HEK293 (cell line): ENCODE data around the gene STK10.

Experiments used
- GLIS2 ChIP-seq: fragments of 450-650 bp; formaldehyde crosslinking; IDR thresholded peaks from 2 replicates; pipeline ENCODE4 v1.5.1; 2016; ENCODE audit warnings: missing biosample characterization, missing genetic modification characterization
- HOXD13 ChIP-seq: sonication (generic); formaldehyde crosslinking; IDR thresholded peaks from 2 replicates; pipeline ENCODE4 v1.8.0; 2022; ENCODE audit warnings: missing genetic modification reagents, borderline replicate concordance
- RBAK ChIP-seq: fragments of 450-650 bp; formaldehyde crosslinking; IDR thresholded peaks from 2 replicates; pipeline ENCODE4 v1.5.1; 2016; ENCODE audit warnings: missing biosample characterization, missing genetic modification characterization
- REPIN1 ChIP-seq: fragments of 450-650 bp; formaldehyde crosslinking; IDR thresholded peaks from 2 replicates; pipeline ENCODE4 v1.5.1; 2017; ENCODE audit warnings: missing biosample characterization, missing genetic modification characterization, low read depth
- SETDB1 ChIP-seq: IDR thresholded peaks from one replicate; pipeline ENCODE4 v1.6.1; 2017; ENCODE audit warnings: mild to moderate bottlenecking, low read length, moderate library complexity, mixed read lengths; ENCODE audit not compliant: insufficient read length
- SP3 ChIP-seq: fragments of 450-650 bp; formaldehyde crosslinking; IDR thresholded peaks from 2 replicates; pipeline ENCODE4 v1.5.1; 2016; ENCODE audit warnings: missing biosample characterization, missing genetic modification characterization
- TRIM28 ChIP-seq: IDR thresholded peaks from 2 replicates; pipeline ENCODE4 v1.6.1; 2011; ENCODE audit warnings: low read length, control low read depth, borderline replicate concordance
- YY2 ChIP-seq: fragments of 450-650 bp; formaldehyde crosslinking; IDR thresholded peaks from 2 replicates; pipeline ENCODE4 v1.5.1; 2016; ENCODE audit warnings: missing biosample characterization, missing genetic modification characterization
- ZBTB21 ChIP-seq: fragments of 450-650 bp; formaldehyde crosslinking; IDR thresholded peaks from 2 replicates; pipeline ENCODE4 v1.5.1; 2017; ENCODE audit warnings: missing biosample characterization, missing genetic modification characterization
- ZFP41 ChIP-seq: fragments of 450-650 bp; formaldehyde crosslinking; IDR thresholded peaks from 2 replicates; pipeline ENCODE4 v1.5.1; 2016; ENCODE audit warnings: missing biosample characterization, missing genetic modification characterization, borderline replicate concordance
- ZFP69B ChIP-seq: fragments of 450-650 bp; formaldehyde crosslinking; IDR thresholded peaks from 2 replicates; pipeline ENCODE4 v1.5.1; 2016; ENCODE audit warnings: missing biosample characterization, missing genetic modification characterization
- ZNF112 ChIP-seq: fragments of 450-650 bp; formaldehyde crosslinking; IDR thresholded peaks from 2 replicates; pipeline ENCODE4 v1.5.0; 2017; ENCODE audit warnings: missing biosample characterization, missing genetic modification characterization
- ZNF133 ChIP-seq: fragments of 450-650 bp; formaldehyde crosslinking; IDR thresholded peaks from 2 replicates; pipeline ENCODE4 v1.5.1; 2016; ENCODE audit warnings: missing biosample characterization, missing genetic modification characterization
- ZNF174 ChIP-seq: fragments of 450-650 bp; formaldehyde crosslinking; IDR thresholded peaks from 2 replicates; pipeline ENCODE4 v1.5.0; 2017; ENCODE audit warnings: missing biosample characterization, mild to moderate bottlenecking, missing genetic modification characterization
- ZNF2 ChIP-seq: fragments of 450-650 bp; formaldehyde crosslinking; IDR thresholded peaks from 2 replicates; pipeline ENCODE4 v1.5.1; 2016; ENCODE audit warnings: missing biosample characterization, missing genetic modification characterization
- ZNF211 ChIP-seq: fragments of 450-650 bp; formaldehyde crosslinking; IDR thresholded peaks from 2 replicates; pipeline ENCODE4 v1.5.1; 2016; ENCODE audit warnings: low read depth, missing biosample characterization, missing genetic modification characterization
- ZNF214 ChIP-seq: fragments of 450-650 bp; formaldehyde crosslinking; IDR thresholded peaks from 2 replicates; pipeline ENCODE4 v1.5.1; 2017; ENCODE audit warnings: missing biosample characterization, mild to moderate bottlenecking, missing genetic modification characterization, borderline replicate concordance
- ZNF24 ChIP-seq: fragments of 450-650 bp; formaldehyde crosslinking; IDR thresholded peaks from 2 replicates; pipeline ENCODE4 v1.5.1; 2016; ENCODE audit warnings: missing biosample characterization, missing genetic modification characterization
- ZNF274 ChIP-seq, 2 experiments: fragments of 200-500 bp in 1 of 2; fragments of 450-650 bp in 1 of 2; sonication (Bioruptor generic) in 1 of 2; formaldehyde crosslinking in 1 of 2; IDR thresholded peaks; 2 replicates each; pipeline versions ENCODE4 v1.5.1 to v1.6.1; 2014 to 2016; ENCODE audit warnings: borderline replicate concordance in 1 of 2, inconsistent platforms in 1 of 2, low read length in 1 of 2, missing biosample characterization in 1 of 2, missing genetic modification characterization in 1 of 2
- ZNF354C ChIP-seq: fragments of 450-650 bp; formaldehyde crosslinking; IDR thresholded peaks from 2 replicates; pipeline ENCODE4 v1.5.1; 2016; ENCODE audit warnings: missing biosample characterization, missing genetic modification characterization, low read depth, borderline replicate concordance
- ZNF433 ChIP-seq: fragments of 450-650 bp; formaldehyde crosslinking; IDR thresholded peaks from 2 replicates; pipeline ENCODE4 v1.5.1; 2016; ENCODE audit warnings: missing biosample characterization, missing genetic modification characterization, low read depth
- ZNF514 ChIP-seq: fragments of 450-650 bp; formaldehyde crosslinking; IDR thresholded peaks from 2 replicates; pipeline ENCODE4 v1.5.1; 2016; ENCODE audit warnings: missing biosample characterization, missing genetic modification characterization
- ZNF544 ChIP-seq: fragments of 450-650 bp; formaldehyde crosslinking; IDR thresholded peaks from 2 replicates; pipeline ENCODE4 v1.5.0; 2017; ENCODE audit warnings: missing biosample characterization, missing genetic modification characterization
- ZNF561 ChIP-seq: fragments of 450-650 bp; IDR thresholded peaks from 2 replicates; pipeline ENCODE4 v1.5.1; 2018; ENCODE audit warnings: missing biosample characterization, missing genetic modification characterization, borderline replicate concordance
- ZNF645 ChIP-seq: fragments of 450-650 bp; formaldehyde crosslinking; IDR thresholded peaks from 2 replicates; pipeline ENCODE4; 2016; ENCODE audit warnings: missing biosample characterization, missing genetic modification characterization
- ZNF654 ChIP-seq: fragments of 450-650 bp; formaldehyde crosslinking; IDR thresholded peaks from 2 replicates; pipeline ENCODE4 v1.5.1; 2016; ENCODE audit warnings: low read depth, missing biosample characterization, missing genetic modification characterization
- ZNF747 ChIP-seq: fragments of 450-650 bp; formaldehyde crosslinking; IDR thresholded peaks from 2 replicates; pipeline ENCODE4 v1.5.1; 2016; ENCODE audit warnings: missing biosample characterization, missing genetic modification characterization
- ZNF76 ChIP-seq: fragments of 450-650 bp; formaldehyde crosslinking; IDR thresholded peaks from 2 replicates; pipeline ENCODE4; 2016; ENCODE audit warnings: low read depth, missing biosample characterization, missing genetic modification characterization, borderline replicate concordance
- TF ChIP-seq, protein P1 (sequence below): fragments of 450-650 bp; formaldehyde crosslinking; IDR thresholded peaks from 2 replicates; pipeline ENCODE4 v1.5.1; 2016; ENCODE audit warnings: missing biosample characterization, missing genetic modification characterization
- TF ChIP-seq, protein P2 (sequence below): fragments of 450-650 bp; formaldehyde crosslinking; conservative IDR thresholded peaks from 2 replicates; pipeline ENCODE4 v1.5.1; 2016; ENCODE audit warnings: low read depth, missing biosample characterization, missing genetic modification characterization
- TF ChIP-seq, protein P3 (sequence below): sonication (generic); formaldehyde crosslinking; IDR thresholded peaks from 2 replicates; pipeline ENCODE4 v1.8.1; 2022; ENCODE audit warnings: mild to moderate bottlenecking, moderate library complexity, missing genetic modification reagents
- TF ChIP-seq, protein P4 (sequence below): fragments of 450-650 bp; formaldehyde crosslinking; IDR thresholded peaks from 2 replicates; pipeline ENCODE4 v1.5.1; 2016; ENCODE audit warnings: missing biosample characterization, missing genetic modification characterization, low read depth

Gene STK10

DNA sequence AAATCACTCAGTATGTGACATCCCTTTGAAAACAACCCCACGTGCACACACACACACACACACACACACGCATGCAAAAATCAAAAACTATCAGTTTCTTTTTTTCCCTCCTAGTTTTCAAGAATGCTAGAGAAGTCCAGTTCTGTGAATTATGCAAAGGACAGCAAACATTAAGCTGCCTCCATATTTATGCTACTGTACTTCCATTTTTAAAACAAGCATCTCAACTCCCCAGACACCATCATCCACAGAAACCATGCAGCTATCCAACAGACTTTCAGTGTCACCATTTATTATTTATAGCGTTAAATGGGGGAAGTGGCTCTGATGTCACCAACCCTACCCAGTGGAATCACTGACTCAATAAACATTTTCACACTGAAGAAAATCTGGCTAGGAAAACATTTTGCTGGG, 183.2 kb downstream of the STK10 start (continued):
- TF ChIP-seq ZNF433 (tag by site-specific recombination) (no peak), ZNF76 (tag by site-specific recombination) (no peak), ZNF654 (no peak), ZNF174 (no peak), YY2 (tag by site-specific recombination) (0 out of 2 replicates have a peak, but pooled peaks have one; percentile 54), ZNF112 (tag by site-specific recombination) (no peak), TRIM28 (no peak), ZNF747 (tag by site-specific recombination) (no peak), ZNF645 (tag by site-specific recombination) (no peak), ZNF561 (tag by site-specific recombination) (no peak), ZNF514 (tag by site-specific recombination) (no peak), ZFP41 (tag by site-specific recombination) (no peak), ZBTB21 (tag by site-specific recombination) (peak; percentile 79), ZNF211 (no peak), ZFP69B (no peak), ZNF354C (no peak), SP3 (no peak), ZNF133 (tag by site-specific recombination) (no peak), ZNF24 (peak; percentile 42; the same call in 1 of the 2 replicates), SETDB1 (no peak), RBAK (tag by site-specific recombination) (no peak), ZNF214 (tag by site-specific recombination) (no peak), HOXD13 (CRISPR knock-in tag) (no peak), REPIN1 (tag by site-specific recombination) (no peak), ZNF544 (tag by site-specific recombination) (no peak), ZNF274 (IDR thresholded peaks at IDR 0.05; ENCODE audit: low read length) (no peak), ZNF274 (tag by site-specific recombination; IDR thresholded peaks at IDR 0.05; ENCODE audit: borderline replicate concordance) (no peak), GLIS2 (tag by site-specific recombination) (no peak), ZNF2 (peak; percentile 55; the same call in 1 of the 2 replicates)
- TF ChIP-seq, protein P1, sequence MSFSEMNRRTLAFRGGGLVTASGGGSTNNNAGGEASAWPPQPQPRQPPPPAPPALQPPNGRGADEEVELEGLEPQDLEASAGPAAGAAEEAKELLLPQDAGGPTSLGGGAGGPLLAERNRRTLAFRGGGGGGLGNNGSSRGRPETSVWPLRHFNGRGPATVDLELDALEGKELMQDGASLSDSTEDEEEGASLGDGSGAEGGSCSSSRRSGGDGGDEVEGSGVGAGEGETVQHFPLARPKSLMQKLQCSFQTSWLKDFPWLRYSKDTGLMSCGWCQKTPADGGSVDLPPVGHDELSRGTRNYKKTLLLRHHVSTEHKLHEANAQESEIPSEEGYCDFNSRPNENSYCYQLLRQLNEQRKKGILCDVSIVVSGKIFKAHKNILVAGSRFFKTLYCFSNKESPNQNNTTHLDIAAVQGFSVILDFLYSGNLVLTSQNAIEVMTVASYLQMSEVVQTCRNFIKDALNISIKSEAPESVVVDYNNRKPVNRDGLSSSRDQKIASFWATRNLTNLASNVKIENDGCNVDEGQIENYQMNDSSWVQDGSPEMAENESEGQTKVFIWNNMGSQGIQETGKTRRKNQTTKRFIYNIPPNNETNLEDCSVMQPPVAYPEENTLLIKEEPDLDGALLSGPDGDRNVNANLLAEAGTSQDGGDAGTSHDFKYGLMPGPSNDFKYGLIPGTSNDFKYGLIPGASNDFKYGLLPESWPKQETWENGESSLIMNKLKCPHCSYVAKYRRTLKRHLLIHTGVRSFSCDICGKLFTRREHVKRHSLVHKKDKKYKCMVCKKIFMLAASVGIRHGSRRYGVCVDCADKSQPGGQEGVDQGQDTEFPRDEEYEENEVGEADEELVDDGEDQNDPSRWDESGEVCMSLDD = no peak
- TF ChIP-seq, protein P2, sequence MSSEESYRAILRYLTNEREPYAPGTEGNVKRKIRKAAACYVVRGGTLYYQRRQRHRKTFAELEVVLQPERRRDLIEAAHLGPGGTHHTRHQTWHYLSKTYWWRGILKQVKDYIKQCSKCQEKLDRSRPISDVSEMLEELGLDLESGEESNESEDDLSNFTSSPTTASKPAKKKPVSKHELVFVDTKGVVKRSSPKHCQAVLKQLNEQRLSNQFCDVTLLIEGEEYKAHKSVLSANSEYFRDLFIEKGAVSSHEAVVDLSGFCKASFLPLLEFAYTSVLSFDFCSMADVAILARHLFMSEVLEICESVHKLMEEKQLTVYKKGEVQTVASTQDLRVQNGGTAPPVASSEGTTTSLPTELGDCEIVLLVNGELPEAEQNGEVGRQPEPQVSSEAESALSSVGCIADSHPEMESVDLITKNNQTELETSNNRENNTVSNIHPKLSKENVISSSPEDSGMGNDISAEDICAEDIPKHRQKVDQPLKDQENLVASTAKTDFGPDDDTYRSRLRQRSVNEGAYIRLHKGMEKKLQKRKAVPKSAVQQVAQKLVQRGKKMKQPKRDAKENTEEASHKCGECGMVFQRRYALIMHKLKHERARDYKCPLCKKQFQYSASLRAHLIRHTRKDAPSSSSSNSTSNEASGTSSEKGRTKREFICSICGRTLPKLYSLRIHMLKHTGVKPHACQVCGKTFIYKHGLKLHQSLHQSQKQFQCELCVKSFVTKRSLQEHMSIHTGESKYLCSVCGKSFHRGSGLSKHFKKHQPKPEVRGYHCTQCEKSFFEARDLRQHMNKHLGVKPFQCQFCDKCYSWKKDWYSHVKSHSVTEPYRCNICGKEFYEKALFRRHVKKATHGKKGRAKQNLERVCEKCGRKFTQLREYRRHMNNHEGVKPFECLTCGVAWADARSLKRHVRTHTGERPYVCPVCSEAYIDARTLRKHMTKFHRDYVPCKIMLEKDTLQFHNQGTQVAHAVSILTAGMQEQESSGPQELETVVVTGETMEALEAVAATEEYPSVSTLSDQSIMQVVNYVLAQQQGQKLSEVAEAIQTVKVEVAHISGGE (tag by site-specific recombination) = no peak
- TF ChIP-seq, protein P3, sequence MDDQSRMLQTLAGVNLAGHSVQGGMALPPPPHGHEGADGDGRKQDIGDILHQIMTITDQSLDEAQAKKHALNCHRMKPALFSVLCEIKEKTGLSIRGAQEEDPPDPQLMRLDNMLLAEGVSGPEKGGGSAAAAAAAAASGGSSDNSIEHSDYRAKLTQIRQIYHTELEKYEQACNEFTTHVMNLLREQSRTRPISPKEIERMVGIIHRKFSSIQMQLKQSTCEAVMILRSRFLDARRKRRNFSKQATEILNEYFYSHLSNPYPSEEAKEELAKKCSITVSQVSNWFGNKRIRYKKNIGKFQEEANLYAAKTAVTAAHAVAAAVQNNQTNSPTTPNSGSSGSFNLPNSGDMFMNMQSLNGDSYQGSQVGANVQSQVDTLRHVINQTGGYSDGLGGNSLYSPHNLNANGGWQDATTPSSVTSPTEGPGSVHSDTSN (CRISPR knock-in tag) = no peak
- TF ChIP-seq, protein P4, sequence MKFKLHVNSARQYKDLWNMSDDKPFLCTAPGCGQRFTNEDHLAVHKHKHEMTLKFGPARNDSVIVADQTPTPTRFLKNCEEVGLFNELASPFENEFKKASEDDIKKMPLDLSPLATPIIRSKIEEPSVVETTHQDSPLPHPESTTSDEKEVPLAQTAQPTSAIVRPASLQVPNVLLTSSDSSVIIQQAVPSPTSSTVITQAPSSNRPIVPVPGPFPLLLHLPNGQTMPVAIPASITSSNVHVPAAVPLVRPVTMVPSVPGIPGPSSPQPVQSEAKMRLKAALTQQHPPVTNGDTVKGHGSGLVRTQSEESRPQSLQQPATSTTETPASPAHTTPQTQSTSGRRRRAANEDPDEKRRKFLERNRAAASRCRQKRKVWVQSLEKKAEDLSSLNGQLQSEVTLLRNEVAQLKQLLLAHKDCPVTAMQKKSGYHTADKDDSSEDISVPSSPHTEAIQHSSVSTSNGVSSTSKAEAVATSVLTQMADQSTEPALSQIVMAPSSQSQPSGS = no peak
